ENCODE measurements around the gene HSD17B13.

DNA sequence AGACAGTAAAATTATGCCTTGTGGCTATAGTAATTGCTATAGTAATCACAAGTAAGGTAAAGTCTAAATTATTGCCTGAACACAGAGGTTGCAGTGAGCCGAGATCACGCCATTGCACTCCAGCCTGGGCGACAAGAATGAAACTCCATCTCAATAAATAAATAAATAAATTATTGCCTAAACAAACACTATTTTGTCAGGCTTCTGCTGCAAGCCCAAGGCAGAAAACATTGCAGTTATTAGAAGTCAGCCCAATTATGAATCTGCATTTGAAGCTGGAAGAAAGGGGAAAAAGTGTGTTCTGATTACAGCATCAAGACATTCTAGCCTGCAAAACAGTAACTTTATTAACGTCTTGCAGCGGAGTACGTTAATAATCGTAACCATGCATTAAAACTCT is 17.1 kb downstream of the HSD17B13 start:
- TF ChIP-seq, protein P1, sequence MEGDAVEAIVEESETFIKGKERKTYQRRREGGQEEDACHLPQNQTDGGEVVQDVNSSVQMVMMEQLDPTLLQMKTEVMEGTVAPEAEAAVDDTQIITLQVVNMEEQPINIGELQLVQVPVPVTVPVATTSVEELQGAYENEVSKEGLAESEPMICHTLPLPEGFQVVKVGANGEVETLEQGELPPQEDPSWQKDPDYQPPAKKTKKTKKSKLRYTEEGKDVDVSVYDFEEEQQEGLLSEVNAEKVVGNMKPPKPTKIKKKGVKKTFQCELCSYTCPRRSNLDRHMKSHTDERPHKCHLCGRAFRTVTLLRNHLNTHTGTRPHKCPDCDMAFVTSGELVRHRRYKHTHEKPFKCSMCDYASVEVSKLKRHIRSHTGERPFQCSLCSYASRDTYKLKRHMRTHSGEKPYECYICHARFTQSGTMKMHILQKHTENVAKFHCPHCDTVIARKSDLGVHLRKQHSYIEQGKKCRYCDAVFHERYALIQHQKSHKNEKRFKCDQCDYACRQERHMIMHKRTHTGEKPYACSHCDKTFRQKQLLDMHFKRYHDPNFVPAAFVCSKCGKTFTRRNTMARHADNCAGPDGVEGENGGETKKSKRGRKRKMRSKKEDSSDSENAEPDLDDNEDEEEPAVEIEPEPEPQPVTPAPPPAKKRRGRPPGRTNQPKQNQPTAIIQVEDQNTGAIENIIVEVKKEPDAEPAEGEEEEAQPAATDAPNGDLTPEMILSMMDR (IDR thresholded peaks at IDR 0.05) = no peak
- TF ChIP-seq POLR2AphosphoS5 (IDR thresholded peaks at IDR 0.05) = no peak
